HepG2 (cell line): Measurements from ENCODE around the gene RPS8. TPM values are rescaled to one million over a fixed set of nuclear protein-coding genes. Genes with fewer than 3 reads are reported as not detected.

Source experiments
- CENPT ChIP-seq: sonication (generic); formaldehyde crosslinking; IDR thresholded peaks from 2 replicates; pipeline ENCODE4 v1.8.0; 2022; ENCODE audit warnings: low read depth, mild to moderate bottlenecking, moderate library complexity, missing genetic modification reagents
- ISL2 ChIP-seq: sonication (generic); formaldehyde crosslinking; IDR thresholded peaks from 2 replicates; pipeline ENCODE4 v1.5.0; 2020; ENCODE audit warnings: missing genetic modification reagents
- JUND ChIP-seq: sonication (generic); formaldehyde crosslinking; IDR thresholded peaks from 2 replicates; pipeline ENCODE4 v1.8.0; 2022; ENCODE audit warnings: mild to moderate bottlenecking, missing genetic modification reagents
- MEIS2 ChIP-seq: sonication (generic); formaldehyde crosslinking; IDR thresholded peaks from 2 replicates; pipeline ENCODE4 v1.9.0; 2021; ENCODE audit warnings: mild to moderate bottlenecking, missing genetic modification reagents
- NFE2L2 ChIP-seq: fragments of 150-350 bp; IDR thresholded peaks from 2 replicates; pipeline ENCODE4 v1.6.1; 2014; ENCODE audit warnings: low read length
- POLR2AphosphoS5 ChIP-seq: IDR thresholded peaks from 2 replicates; pipeline ENCODE4 v1.6.1; 2012; ENCODE audit warnings: low read depth, low read length
- THAP9 ChIP-seq: sonication (generic); formaldehyde crosslinking; IDR thresholded peaks from 2 replicates; pipeline ENCODE4; 2020; ENCODE audit warnings: missing genetic modification reagents, mild to moderate bottlenecking, borderline replicate concordance
- ZBTB38 ChIP-seq: sonication (generic); formaldehyde crosslinking; IDR thresholded peaks from 2 replicates; pipeline ENCODE4 v1.5.1; 2020; ENCODE audit warnings: mild to moderate bottlenecking, missing genetic modification reagents
- ZFX ChIP-seq: sonication (generic); formaldehyde crosslinking; IDR thresholded peaks from 2 replicates; pipeline ENCODE4 v1.4.0; 2020; ENCODE audit warnings: mild to moderate bottlenecking, low read depth, missing genetic modification reagents, moderate library complexity
- ZNF264 ChIP-seq: sonication (generic); formaldehyde crosslinking; IDR thresholded peaks from 2 replicates; pipeline ENCODE4 v1.4.0; 2020; ENCODE audit warnings: missing genetic modification reagents
- ZNF292 ChIP-seq: sonication (generic); formaldehyde crosslinking; IDR thresholded peaks from 2 replicates; pipeline ENCODE4 v1.8.1; 2022; ENCODE audit warnings: mild to moderate bottlenecking, low read depth, missing genetic modification reagents, borderline replicate concordance
- ZNF343 ChIP-seq: sonication (generic); formaldehyde crosslinking; IDR thresholded peaks from 2 replicates; pipeline ENCODE4 v1.4.0; 2020; ENCODE audit warnings: mild to moderate bottlenecking, missing genetic modification reagents
- ZNF414 ChIP-seq: sonication (generic); formaldehyde crosslinking; IDR thresholded peaks from 2 replicates; pipeline ENCODE4 v1.5.0; 2020; ENCODE audit warnings: missing genetic modification reagents
- ZNF710 ChIP-seq: sonication (generic); formaldehyde crosslinking; IDR thresholded peaks from 2 replicates; pipeline ENCODE4 v1.5.0; 2020; ENCODE audit warnings: mild to moderate bottlenecking, missing genetic modification reagents, borderline replicate concordance
- ZNF740 ChIP-seq: sonication (generic); formaldehyde crosslinking; IDR thresholded peaks from 2 replicates; pipeline ENCODE4 v1.4.0; 2020; ENCODE audit warnings: missing genetic modification reagents
- ZNF878 ChIP-seq: sonication (generic); formaldehyde crosslinking; IDR thresholded peaks from 2 replicates; pipeline ENCODE4 v1.8.1; 2023; ENCODE audit warnings: mild to moderate bottlenecking, missing genetic modification reagents, moderate library complexity
- polyA plus RNA-seq, 8 experiments: library from polyadenylated mRNA; depleted of rRNA in 3 of 8; stranded (reverse) in 7 of 8; unstranded in 1 of 8; fragments of >200 nt; fragmentation: Illumina TruSeq in 4 of 8; extraction: Trizol in 4 of 8; gene quantifications; 2 replicates each; pipeline versions ENCODE4 v1.2.1 to v1.2.3, GENCODE V29; 2011 to 2016; ENCODE audit warnings: low read depth in 4 of 8, missing spikeins in 1 of 8, mixed read lengths in 1 of 8; ENCODE audit not compliant: insufficient read depth in 1 of 8
- total RNA-seq, 5 experiments: library from RNA; depleted of rRNA; stranded (reverse); fragments of >200 nt; fragmentation: Illumina TruSeq; extraction: Trizol; gene quantifications; 2 replicates each; pipeline ENCODE4 v1.2.3, GENCODE V29; 2016; ENCODE audit warnings: low read depth in 1 of 5
- TF ChIP-seq, protein P1 (sequence below): conservative IDR thresholded peaks from 2 replicates; pipeline ENCODE4 v1.6.1; 2018; ENCODE audit warnings: missing genetic modification reagents
- TF ChIP-seq, protein P2 (sequence below): sonication (generic); formaldehyde crosslinking; IDR thresholded peaks from 2 replicates; pipeline ENCODE4 v1.5.0; 2020; ENCODE audit warnings: mild to moderate bottlenecking, missing genetic modification reagents

The RPS8 gene
- total and polyA plus RNA-seq, 2 of the 13 experiments (the other 11 are each of a cell fraction or from before 2014, with no cell fraction given): 2,628 to 2,822 TPM

DNA sequence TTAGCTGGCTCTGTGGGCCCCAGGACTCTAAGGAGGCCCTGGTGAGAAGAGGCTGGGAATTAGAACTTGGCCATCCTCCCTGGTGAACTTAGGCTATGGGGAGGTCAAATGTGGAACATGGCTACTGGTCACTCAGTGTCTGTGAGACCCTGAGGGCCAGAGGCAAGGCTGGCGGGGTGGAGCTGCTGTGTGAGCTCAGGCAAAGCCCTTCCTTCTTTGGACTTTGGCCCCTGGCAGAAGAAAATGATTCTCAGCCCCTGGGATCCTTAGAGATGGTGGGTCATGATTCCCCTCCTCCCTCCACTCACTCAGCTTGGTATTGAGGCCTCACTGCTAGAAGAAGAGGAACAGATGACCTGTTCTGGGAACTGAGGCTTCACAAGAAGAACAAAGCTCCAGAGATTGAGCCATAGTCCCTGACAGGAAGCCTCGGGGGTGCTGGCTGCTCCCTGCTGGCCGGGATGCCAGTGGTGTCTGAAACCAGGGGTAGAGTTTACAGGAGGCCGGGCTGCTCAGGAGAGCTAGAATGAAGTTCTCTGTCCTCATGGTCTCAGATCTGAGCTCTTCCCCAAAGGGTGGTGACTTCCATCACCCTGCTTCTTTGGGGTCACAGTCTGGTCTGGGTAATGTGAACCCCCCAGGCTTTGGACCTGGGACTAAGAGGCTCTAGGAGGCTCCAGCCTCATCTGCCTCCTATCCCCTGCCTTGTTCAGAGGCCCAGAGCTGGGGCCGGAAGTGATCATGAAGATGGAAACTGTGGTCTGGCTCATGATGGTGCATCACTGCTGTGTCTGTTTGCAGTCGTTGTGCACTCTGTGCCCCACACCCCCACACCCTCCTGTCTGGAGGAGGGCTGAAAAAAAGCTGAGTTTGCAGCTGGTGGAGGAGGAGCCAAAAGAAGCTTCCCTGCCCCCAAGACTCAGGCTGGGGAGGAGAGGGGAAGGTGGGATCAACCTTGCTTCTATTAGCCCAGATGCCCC is 33.9 kb downstream of the RPS8 start (continued):
- TF ChIP-seq ZNF710 (CRISPR knock-in tag): no peak
- TF ChIP-seq ZNF292 (CRISPR knock-in tag): no peak
- TF ChIP-seq, protein P1, sequence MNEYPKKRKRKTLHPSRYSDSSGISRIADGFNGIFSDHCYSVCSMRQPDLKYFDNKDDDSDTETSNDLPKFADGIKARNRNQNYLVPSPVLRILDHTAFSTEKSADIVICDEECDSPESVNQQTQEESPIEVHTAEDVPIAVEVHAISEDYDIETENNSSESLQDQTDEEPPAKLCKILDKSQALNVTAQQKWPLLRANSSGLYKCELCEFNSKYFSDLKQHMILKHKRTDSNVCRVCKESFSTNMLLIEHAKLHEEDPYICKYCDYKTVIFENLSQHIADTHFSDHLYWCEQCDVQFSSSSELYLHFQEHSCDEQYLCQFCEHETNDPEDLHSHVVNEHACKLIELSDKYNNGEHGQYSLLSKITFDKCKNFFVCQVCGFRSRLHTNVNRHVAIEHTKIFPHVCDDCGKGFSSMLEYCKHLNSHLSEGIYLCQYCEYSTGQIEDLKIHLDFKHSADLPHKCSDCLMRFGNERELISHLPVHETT (CRISPR knock-in tag): no peak
- TF ChIP-seq CENPT (CRISPR knock-in tag): no peak
- TF ChIP-seq ZNF878 (CRISPR knock-in tag): no peak
- TF ChIP-seq ZNF264 (CRISPR knock-in tag): peak; percentile 17; the same call in 1 of the 2 replicates
- no peak for TF ChIP-seq JUND (CRISPR knock-in tag)
- TF ChIP-seq ZNF740: no peak
- TF ChIP-seq THAP9: no peak
- TF ChIP-seq NFE2L2: no peak
- TF ChIP-seq ZFX (CRISPR knock-in tag): 0 out of 2 replicates have a peak, but pooled peaks have one; percentile 43
- 0 out of 2 replicates have a peak, but pooled peaks have one; percentile 46 for TF ChIP-seq ZNF414 (CRISPR knock-in tag)
- peak; percentile 10; the same call in 1 of the 2 replicates for TF ChIP-seq ISL2
- TF ChIP-seq, protein P2, sequence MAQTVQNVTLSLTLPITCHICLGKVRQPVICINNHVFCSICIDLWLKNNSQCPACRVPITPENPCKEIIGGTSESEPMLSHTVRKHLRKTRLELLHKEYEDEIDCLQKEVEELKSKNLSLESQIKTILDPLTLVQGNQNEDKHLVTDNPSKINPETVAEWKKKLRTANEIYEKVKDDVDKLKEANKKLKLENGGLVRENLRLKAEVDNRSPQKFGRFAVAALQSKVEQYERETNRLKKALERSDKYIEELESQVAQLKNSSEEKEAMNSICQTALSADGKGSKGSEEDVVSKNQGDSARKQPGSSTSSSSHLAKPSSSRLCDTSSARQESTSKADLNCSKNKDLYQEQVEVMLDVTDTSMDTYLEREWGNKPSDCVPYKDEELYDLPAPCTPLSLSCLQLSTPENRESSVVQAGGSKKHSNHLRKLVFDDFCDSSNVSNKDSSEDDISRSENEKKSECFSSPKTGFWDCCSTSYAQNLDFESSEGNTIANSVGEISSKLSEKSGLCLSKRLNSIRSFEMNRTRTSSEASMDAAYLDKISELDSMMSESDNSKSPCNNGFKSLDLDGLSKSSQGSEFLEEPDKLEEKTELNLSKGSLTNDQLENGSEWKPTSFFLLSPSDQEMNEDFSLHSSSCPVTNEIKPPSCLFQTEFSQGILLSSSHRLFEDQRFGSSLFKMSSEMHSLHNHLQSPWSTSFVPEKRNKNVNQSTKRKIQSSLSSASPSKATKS (CRISPR knock-in tag): no peak
- TF ChIP-seq ZBTB38 (CRISPR knock-in tag): 0 out of 2 replicates have a peak, but pooled peaks have one; percentile 6
- TF ChIP-seq MEIS2: 0 out of 2 replicates have a peak, but pooled peaks have one; percentile 60
- TF ChIP-seq ZNF343: no peak
- peak; percentile 55 for TF ChIP-seq POLR2AphosphoS5
